ENCODE measurements around the gene GPN1.
"Not testable (repeated sequence)": the region's sequence is repeated elsewhere in the genome, so short reads cannot be mapped to it uniquely, and the experiment has no call there.

The GPN1 gene

GRCh38 chr2:27628767-27629709 is at the start of gene GPN1, which contains the start of gene CCDC121:
Gene GPN1 (plus strand): TSS chr2:27629050. CDS start chr2:27629059, 9 bp downstream.
Gene CCDC121 (minus strand): TSS chr2:27629012. CDS start chr2:27627799, 1,213 bp downstream.
- peak; percentile 94 to 97 for DNase-seq

- no peak for DNase-seq
These were observed 47.3 kb upstream of the GPN1 start for GRCh38 chr2:27581417-27582128.

DNA sequence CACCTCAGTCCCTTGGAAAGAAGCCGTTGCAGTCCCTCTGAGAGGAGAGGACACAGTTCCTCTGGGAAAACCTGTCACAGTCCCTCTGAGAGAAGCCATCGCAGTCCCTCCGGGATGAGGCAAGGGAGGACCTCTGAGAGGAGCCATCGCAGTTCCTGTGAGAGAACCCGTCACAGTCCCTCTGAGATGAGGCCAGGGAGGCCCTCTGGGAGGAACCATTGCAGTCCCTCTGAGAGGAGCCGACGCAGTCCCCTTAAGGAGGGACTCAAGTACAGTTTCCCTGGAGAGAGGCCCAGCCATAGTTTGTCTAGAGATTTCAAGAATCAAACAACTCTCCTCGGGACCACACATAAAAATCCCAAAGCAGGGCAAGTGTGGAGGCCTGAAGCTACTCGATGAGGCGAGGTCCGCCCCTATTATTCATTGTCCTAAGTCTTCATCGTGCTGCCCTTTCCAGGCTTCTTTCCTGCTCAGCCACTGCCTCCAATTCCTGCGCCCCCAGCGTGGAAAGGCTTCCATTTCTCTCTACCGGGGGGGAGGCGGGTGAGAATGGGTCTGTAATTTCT is 46.6 kb upstream of the GPN1 start:
- DNase-seq, result no peak

DNA sequence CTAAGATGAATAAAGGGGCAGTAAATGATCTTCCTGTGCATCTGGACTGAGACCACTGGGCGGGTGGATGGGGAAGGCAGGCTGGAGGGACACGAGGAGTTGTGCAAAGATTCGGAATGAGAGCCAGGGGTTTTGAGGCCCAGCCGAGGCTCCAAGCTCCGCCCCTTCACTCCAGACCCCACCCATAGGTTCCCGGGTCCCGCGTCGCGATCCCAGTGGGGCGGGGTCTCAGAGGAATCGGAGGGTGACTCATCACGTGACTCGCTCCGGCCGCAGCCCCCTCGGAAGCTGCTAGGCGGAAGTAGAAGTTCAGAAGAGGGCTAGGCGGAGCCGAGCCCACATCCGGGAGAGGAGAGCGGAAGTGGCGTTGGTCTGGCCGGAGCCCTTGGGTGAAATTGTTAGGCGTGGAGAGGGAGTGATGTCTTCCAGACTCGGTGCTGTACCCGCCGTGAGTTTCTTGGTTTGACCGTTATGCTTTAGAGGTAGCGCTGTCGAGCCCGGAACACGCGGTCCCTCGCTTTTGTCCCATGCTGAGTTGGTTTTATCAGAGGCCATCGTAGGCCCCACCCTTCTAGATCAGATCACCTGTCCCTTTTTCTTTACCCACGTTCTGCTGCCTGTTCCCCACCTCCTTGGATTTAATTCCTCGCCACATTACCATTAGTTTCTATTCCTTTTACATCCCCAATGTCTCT is 46.0 kb upstream of the GPN1 start, which contains the start of gene ZNF512:
Gene ZNF512 (plus strand): TSS at position 348 of the 695 bp plus-strand sequence. CDS start 71 bp downstream, at position 419.
- peak; percentile 81 to 87 for DNase-seq

DNA sequence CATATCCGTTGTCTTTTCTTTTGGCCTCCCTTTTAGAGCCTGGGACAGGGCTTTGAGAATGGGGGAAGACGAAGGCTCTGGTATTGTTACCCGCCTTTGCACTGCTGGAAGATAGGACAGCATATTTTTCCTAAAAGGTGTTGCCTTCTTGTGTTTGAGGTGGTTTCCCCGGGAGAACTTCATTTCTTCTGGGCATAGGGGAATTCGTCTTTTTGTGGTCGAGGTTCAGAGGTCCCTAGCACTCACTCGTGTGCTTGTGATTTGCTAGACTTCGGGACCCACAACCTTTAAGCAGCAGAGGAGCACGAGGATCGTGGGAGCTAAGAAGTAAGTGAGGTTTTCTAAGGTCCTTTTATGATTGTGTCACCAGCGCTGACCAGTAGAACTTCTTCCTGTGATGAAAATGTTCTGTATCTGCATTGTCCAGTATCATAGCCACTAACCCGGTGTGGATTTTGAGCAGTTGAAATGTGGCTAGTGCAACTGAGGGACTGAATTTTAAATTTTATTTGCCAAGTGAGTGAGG is 45.4 kb upstream of the GPN1 start:
- no peak for DNase-seq

DNA sequence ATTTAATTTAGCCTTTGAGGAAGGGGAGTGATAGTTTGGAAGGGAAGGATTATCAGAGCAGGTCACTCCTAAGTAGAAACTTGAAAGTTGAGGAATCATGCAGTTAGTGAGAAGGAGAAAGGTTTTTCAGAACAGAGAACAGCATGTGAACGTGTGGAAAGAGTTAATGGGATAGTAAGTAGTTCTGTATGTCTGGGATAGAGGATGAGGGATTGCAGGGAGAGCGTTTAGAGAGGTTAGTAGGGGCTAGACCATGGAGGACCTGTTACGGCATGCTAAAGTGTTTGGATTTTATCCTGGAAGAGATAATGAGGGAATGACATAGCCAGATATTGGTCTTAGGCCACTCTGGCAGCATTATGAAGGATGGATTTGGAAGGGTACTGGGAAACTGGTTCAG is 44.3 kb upstream of the GPN1 start:
- DNase-seq, result no peak

- peak; percentile 18 to 30 for DNase-seq
These were observed 41.8 kb upstream of the GPN1 start for GRCh38 chr2:27587025-27587424.

GRCh38 chr2:27588308-27588707 is 40.5 kb upstream of the GPN1 start:
- DNase-seq, result no peak

DNA sequence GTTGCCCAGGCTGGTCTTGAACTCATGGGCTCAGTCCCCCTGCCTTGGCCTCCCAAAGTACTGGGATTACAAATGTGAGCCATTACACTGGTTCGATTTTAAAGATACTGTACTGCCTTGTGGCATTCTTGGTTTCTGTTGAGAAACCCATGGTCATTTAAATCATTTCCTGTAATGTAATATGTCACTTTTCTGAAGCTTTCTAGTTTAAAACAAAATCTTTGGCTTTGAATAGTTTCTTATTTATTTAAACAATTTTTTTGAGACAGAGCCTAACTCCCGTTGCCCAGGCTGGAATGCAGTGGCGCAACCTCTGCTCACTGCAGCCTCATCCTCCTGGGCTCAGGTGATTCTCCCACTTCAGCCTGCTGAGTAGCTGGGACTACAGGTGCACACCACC is 37.1 kb upstream of the GPN1 start:
- peak in 1 of 2 experiments; percentile 18 for DNase-seq

DNA sequence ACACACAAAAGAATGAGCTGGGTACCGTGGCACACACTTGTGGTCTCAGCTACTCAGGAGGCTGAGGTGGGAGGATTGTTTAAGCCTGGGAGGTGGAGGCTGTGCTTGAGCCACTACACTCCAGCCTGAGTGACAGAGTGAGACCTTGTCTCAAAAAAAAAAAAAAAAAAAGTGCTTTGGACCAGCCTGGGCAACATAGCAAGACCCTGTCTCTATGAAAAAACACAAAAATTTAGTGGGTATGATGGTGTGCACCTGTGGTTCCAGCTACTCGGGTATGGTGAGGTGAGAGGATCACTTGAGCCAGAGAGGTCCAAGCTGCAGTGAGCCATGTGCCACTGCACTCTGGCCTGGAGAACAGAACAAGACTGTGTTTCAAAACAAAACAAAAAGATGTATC is 35.6 kb upstream of the GPN1 start:
- no peak for DNase-seq

DNA sequence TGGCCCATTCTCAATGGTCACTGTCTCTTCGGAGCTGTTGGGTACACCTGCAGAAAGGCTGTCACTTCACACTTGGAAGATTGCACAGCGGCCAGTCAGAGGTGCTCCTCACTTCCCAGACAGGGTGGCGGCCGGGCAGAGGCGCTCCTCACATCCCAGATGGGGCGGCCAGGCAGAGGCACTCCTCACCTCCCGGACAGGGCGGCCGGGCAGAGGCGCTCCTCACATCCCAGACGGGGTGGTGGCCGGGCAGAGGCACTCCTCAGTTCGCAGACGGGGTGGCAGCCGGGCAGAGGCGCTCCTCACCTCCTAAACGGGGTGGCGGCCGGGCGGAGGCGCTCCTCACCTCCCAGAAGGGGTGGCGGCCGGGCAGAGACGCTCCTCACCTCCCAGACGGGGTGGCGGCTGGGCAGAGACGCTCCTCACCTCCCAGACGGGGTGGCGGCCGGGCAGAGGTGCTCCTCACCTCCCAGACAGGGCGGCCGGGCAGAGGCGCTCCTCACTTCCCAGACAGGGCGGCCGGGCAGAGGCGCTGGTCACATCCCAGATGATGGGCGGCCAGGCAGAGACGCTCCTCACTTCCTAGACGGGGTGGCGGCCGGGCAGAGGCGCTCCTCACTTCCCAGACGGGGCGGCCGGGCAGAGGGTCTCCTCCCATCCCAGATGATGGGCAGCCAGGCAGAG is 34.7 kb upstream of the GPN1 start:
- DNase-seq, result not testable (repeated sequence)

- not testable (repeated sequence) for DNase-seq
These were observed 33.4 kb upstream of the GPN1 start for GRCh38 chr2:27595412-27595811.

DNA sequence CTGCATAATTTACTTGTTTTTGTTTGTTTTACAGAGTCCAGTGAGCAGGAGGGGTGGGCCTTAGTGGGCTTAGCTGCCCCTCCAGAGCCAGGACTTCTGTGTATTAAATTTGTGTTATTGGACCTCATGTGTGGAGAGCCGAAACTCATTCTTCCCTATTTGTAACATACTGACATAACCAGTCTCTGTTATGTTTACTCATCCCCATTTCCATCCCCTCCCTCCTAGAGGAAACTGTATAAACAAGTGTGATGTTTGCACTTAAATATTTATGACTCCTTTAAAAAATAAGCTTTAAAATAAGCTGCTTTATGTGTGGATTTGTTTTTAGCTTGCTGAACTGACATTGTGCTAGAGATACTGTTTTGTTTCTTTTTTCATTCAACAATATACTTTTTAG is 32.2 kb upstream of the GPN1 start:
- no peak for DNase-seq

DNA sequence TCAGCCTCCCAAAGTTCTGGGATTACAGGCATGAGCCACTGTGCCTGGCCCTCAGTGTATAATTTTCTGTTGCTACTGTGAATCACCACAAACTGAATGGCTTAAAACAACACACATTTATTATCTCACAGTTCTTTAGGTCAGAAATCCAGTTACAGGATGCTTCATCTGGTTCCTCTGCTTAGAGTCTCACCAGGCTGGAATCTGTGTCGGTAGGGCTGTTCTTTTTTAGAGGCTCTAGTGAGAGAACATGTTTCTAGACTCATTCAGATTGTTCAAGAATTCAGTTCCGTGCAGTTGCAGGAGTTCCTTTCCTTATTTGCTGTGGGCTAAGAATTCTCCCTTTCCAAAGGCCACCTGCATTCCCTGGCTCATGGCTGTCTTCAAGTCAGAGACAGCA is 22.2 kb upstream of the GPN1 start:
- DNase-seq, result no peak

DNA sequence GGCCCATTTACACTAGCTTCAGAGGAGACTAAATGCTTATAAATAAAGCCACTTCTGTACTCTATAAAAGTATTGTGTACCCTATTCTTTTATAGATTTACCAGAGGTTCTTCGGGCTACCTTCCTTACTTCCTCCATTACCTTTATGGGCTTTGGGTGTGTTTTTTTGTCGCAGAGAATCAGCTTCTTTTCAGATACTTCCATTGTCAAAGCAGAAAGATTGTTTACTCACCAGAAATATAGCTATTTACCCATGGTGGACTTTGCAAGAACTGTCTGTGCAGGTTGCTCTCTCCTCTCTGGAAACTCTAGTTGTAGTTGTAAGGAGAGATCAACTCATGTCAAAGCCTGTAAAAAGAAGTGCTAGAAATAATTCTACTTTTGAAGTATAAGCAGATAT is 14.9 kb upstream of the GPN1 start:
- DNase-seq, result no peak

DNA sequence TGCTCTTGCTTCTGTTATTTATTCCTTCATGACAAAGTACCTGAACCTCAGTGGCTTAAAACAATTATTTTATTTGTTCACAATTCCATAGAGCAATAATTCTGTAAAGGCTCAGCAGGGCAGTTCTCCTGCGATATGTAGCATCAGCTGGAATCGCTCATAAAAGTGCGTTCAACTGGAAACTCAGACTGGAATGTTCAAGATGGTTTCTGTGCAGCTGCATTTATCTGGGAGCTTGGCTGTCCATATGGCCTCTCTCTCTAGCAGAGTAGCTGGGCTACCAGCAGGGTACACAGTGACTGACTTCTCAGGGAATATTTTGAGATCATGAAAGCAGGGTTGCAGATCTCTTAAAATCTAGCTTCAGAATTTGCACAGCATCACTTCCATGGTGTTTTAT is 13.5 kb upstream of the GPN1 start:
- no peak for DNase-seq

DNA sequence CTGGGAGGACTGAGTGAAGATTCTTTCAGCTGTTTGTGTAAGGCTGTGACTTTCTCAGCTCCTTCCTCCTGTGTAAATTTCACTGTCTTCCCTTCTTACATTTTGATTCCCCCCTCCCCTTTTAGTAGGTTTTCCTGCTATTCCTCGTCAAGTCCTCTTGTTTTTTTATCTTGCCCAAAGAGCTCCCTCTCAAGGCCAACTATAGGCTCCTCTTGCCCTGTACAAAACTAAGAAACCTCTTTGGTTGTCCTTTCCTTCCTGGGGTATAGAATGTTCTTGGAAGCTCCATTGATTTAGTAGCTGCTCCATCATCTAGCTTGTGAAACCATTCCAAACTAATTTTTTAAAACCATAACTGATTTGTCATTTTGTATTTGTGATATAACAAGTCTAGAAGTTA is 7.3 kb upstream of the GPN1 start:
- DNase-seq, result no peak

GRCh38 chr2:27622921-27623384 is 5.9 kb upstream of the GPN1 start:
- DNase-seq, result no peak

DNA sequence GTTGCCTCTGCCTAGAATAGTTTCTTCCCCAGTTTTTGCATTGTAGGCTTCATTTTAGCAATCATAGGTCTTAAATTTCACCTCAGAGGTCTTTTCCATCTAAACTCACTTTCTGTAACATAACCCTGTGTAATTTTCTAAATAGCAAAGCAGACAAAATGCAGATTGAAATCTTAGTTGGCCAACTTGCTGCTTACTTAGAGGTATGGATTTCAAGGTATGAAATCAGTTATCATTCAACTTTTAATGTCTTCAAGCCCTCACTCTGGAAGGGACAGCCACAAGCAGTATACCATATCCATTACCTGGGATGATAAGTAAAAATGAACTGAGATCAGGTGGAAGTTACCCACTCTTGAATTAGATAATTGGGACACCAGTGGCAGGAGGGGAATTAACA is 3.9 kb upstream of the GPN1 start:
- no peak for DNase-seq

DNA sequence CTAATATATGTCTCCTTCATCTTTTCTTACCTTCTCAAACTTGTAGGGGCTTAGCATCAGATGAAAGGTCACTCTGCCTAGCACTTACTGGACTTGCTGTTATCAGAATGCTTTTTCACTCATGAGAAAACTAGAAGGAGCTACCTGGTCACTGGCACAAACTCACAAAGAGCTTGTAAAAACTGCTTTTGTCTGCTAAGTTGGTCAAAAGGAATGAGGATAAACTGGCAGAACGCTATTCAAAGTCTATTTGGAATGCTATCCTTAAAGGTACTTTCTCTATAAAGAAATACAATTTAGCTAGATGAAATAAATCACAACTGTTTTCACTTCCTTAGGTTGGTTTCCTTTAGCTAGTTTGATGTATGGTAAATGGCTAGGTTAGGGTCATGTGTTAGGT is 2.5 kb upstream of the GPN1 start:
- DNase-seq, result not testable (repeated sequence)

- DNase-seq, result not testable (repeated sequence)
These were observed 1.9 kb upstream of the GPN1 start for GRCh38 chr2:27626921-27627320.

All from activated CD4-positive, alpha-beta T cell treated with anti-CD3 and anti-CD28 coated beads, Interleukin-2, amount 50 U/mL, for 48 hours (primary cell).